Stromal cell of bone marrow (primary cell): Measurements from ENCODE around the gene EHD4.

ENCODE experiments used
- DNase-seq: peaks from one replicate; pipeline ENCODE4 v3.0.0-alpha.2; 2012; ENCODE audit warnings: low read depth

Gene EHD4

DNA sequence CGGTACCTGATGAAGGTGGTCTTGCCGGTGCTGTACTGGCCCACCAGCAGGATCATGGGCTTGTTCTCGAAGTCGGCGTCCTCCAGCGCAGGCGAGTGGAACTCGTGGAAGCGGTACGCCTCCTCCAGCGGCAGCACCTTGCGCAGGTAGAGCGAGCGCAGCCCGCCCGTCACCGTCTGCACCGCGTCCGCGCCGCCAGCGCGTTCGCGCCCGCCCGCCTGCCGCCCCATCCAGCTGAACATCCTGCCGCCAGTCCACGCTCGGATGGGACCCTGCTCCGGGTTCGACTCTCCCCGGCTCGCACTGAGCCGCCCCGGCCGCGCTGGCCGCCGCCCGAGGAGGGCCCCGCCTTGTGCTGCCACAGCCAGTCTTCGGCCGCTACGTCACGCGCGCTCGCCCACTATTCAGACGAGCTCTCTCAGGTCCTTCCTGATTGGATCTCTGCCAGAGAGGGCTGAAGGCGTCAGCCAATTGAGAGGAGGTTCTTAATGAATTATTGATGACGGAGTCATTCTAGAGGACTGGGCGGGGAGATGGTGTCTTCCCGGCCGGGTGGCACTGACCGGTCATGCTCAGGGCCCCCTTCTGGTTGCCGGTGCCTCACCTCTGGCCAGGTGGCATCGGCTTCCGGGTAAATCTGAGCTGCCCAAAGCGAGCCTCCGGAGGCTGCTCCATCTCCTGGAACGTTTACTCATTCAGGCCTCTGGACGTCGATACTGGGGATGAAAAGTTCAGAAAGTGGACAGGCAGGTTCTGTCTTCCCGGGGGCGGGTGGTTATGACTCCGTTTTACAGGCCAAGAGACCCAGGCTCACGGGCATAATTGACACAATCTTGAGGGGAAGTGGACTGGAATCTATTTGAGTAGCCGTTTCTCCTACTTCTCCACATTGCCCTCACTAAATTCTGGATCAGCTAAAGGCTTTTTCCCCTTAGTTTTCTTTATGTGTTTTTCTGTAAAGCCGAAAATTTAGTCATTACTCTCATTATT, at the start of gene EHD4:
EHD4 (minus strand) TSS at position 305 of the 990 bp plus-strand sequence; CDS start at position 242, 63 bp downstream.
- peak; percentile 99 for DNase-seq

- DNase-seq, result no peak
Observed at GRCh38 chr15:42021593-42021992, 49.2 kb upstream of the EHD4 start.

GRCh38 chr15:42020713-42021273, 48.4 kb upstream of the EHD4 start, which contains the start of gene PLA2G4E:
TSS of gene PLA2G4E (minus strand) at chr15:42021042. CDS start at chr15:42021030, 12 bp downstream.
- no peak for DNase-seq

DNA sequence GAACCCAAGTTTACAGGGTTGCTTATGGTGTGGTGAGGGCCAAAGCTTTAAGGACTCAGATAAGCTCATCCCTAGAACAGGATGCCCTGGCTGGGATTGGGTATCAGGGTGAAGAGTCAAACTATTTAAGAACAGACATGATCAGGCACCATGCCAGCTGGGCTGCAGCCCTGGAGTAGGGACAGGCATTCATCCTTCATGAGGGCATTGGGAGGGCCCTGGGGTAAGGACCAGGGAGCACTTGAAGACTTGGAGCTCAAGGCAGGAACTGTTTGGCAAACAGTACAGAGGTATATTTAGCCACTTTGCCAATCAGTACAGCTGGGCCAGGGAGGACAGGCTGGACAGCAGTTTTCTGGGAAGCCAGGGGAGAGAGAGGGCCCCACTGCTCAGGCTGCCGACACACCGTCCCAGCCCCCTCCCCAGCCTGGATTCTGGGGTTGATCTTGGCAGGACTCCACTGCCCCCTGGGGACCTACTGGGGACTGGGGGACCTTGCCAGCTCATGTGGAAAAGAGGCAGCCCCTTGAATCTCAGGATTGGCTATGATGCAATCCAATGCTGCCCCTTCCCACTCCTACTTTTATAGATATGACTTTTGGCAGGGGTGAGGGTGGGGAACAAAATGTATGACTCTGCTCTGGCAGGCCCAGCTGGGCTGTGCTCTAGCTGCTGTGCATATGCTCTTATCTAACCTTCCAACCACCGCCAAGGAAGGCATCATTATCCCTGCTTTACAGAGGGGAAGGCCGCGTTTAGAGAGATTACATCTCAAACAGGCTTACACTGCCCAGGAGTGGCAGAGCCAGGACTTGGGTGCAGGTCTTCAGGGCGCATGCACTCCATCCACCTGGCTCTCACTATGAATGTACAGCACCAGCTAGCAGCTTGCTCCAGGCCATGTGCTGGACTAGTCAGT, 46.2 kb upstream of the EHD4 start:
- no peak for DNase-seq

DNA sequence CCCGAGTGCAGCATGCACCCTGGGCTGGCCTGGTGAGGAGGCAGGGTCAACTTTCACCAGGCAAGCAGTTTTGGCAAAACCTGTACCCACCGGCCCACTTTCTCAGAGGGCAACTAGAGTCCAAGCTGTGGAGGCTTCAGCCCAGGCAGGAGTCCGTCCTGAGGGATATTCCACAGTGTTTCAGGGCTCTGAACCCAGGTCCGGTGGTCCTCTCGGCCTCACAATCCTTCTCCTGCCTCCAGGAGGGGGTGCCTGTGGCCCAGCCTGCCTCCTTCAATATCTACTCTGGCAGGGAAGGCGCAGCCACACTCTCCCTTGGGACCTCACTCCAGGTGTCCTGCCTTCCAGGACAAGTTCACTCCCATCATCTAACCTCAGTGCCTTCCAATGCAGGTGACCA, 44.6 kb upstream of the EHD4 start:
- no peak for DNase-seq

DNA sequence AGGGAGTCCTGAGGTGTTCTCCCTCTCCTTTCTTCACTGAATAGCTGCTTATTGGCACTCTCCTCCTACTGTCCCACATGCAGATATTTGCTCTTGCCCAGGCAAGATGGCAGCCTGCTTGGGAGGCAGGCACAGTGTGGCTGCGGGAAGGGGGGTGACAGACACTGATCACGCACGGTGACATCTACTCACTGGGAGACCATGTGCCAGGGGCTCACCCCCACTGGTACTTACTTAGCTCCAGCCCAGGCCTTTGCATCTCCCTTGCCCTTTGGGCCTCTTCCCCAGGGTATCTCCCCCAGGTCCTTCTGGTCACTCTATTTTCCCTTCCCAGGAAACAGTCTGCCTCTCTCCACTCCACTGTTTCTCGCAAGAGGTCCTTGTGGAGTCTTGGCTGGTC, 42.0 kb upstream of the EHD4 start:
- DNase-seq, result no peak

- no peak for DNase-seq
Observed at GRCh38 chr15:42012928-42013482, 40.6 kb upstream of the EHD4 start.

GRCh38 chr15:42012241-42012640, 39.9 kb upstream of the EHD4 start:
- no peak for DNase-seq

- DNase-seq, result no peak
Observed at GRCh38 chr15:42011074-42011473, 38.7 kb upstream of the EHD4 start.

- no peak for DNase-seq
Observed at GRCh38 chr15:42010434-42010833, 38.1 kb upstream of the EHD4 start.

- no peak for DNase-seq
Observed at GRCh38 chr15:42009474-42009873, 37.1 kb upstream of the EHD4 start.

- no peak for DNase-seq
Observed at GRCh38 chr15:42009022-42009421, 36.7 kb upstream of the EHD4 start.

GRCh38 chr15:42007386-42007785, 35.0 kb upstream of the EHD4 start:
- DNase-seq, result no peak

- no peak for DNase-seq
Observed at GRCh38 chr15:42002333-42002732, 30.0 kb upstream of the EHD4 start.

- no peak for DNase-seq
Observed at GRCh38 chr15:42001236-42001635, 28.9 kb upstream of the EHD4 start.

DNA sequence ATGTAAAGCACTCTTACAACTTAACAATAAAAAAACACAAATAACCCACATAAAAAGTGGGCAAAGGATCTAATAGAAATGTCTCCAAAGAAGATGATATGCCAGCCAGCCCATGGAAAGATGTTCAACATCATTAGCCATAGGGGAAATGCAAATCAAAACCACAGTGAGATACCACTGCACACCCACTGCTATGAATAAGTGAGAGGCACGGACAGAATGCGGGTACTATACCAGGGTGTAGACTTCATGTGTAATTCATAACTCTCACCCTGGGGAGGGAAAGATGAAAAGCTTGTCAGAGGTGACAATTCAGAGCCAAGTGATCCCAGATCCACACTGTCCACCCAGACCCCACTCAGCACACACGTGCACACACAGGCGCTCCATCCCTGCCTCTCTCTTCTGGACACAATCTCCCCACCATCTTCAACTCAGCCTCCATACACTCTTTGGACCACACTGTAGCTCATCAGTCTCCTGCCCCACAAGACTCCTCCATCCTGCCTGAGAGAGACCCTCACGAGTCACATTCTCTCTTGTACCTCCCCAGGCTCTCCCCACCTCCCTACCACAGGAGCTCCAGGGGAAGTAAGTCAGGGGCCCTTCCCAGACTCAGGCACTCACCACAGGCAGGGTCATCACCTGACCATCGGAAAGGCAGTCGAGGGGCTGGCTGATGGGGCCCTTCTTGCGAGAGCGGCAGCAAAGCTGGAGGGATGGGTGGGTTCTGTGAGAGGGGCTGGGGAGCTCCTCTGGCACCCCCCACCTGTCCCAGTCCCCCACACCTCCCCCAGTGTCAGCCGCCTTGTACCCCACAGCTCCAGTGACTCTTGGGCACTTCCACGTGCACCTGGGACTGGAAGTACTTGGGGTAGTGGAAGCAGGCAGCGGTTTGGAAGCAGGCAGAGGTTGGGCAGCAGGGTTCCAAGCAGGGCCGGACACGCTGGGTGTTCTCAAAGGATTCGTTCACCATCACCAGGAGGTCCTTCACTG, 27.2 kb upstream of the EHD4 start:
- DNase-seq, result no peak

DNA sequence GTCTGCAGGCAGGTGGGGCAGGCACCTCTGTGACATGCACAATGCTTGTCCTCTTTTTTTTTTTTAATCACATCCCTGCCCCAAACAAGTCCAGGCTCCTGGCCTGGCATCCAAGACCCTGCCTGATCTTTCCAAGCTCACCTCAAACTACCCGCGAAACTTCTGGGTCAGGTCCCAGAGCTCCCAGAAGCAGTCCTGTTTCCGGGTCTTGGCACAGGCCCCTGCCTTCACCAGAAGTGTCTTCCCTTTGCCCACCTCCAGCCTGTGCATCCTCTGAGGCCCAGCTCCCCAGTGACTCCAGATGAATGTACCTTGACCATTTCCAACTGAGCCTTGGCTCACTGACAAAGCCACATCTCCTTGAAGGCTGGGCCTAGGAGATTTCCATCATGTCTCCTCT, 25.5 kb upstream of the EHD4 start:
- no peak for DNase-seq

DNA sequence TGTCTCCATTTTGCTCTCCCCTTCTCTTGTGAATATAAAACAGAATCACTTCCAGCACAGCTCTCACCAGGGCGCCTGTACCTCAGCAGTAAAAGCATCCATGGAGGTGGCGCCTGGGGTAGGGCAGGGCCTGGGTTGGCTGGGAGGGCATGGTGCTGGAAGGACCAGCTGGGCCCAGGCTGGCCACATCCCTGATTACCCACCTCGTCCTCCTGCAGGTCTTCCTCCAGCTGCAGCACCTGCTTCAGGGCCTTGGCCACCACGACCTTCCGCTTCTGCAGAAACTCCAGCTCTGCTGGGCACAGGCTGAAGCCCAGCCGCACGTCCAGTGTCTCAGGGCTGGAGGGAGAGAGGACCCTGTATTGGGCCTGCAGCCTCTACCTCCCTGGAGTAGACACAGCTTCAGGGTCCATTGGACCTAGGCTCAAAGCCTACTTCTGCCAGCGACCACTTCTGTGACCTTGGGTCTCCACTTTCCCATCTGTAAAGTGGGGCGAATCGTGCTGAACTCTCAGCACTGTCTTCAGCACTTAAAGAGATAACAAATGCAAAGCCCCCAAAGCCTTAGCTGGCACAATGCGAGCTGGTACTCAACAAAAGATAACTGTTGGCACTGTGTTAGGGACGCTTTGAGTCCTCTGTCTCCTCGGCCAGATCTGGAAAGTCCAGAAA, 24.7 kb upstream of the EHD4 start:
- DNase-seq, result no peak

GRCh38 chr15:41996376-41996775, 24.0 kb upstream of the EHD4 start:
- no peak for DNase-seq

DNA sequence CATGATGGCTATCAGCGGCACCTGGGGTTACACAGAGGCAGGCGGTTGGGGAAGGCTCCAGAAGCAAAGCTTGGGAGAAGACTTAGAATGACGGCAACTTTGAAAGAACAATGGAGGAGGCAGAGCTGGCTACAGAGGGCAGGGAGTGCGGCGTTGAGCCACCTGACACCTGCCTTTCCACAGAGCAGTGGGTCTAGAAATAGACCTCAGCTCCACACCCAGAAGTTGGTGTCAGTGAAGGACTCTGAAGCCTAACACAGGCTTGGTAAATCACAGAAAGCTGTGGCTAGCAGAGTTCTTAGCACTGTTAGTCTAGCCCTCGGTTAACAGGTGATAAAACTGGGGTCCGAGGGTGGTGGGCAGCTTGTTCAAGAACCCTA, 23.1 kb upstream of the EHD4 start:
- DNase-seq, result no peak
